Esophagus (tissue), 2 donors: ENCODE results near the gene CDH8. TPM values are rescaled to one million over a fixed set of nuclear protein-coding genes. Genes with fewer than 3 reads are reported as not detected.

Experiments
- H3K27ac ChIP-seq, 2 donors: one replicate each; pipeline ENCODE4 v1.5.1; 2013; ENCODE audit warnings: low read depth in 2 of 2, mild to moderate bottlenecking in 2 of 2, inconsistent platforms in 1 of 2, low read length in 1 of 2, moderate library complexity in 1 of 2
- H3K27me3 ChIP-seq, 2 donors: one replicate each; pipeline ENCODE4 v1.6.1; 2013; ENCODE audit warnings: low read length in 2 of 2, control low read depth in 1 of 2, mild to moderate bottlenecking in 1 of 2; ENCODE audit not compliant: insufficient read depth in 2 of 2, control insufficient read depth in 1 of 2
- H3K36me3 ChIP-seq, 2 donors: one replicate each; pipeline ENCODE4 v1.6.1; 2013; ENCODE audit warnings: low read length in 1 of 2; ENCODE audit not compliant: control insufficient read depth in 2 of 2, insufficient read depth in 2 of 2
- H3K4me1 ChIP-seq, 2 donors: one replicate each; pipeline ENCODE4 v1.6.1; 2013; ENCODE audit warnings: low read length in 1 of 2; ENCODE audit not compliant: control insufficient read depth in 2 of 2, insufficient read depth in 2 of 2
- H3K4me3 ChIP-seq, 2 donors: one replicate each; pipeline ENCODE4 v1.5.1; 2013; ENCODE audit warnings: low read length in 2 of 2, mild to moderate bottlenecking in 2 of 2, low read depth in 1 of 2, moderate library complexity in 1 of 2
- H3K9me3 ChIP-seq, 2 donors: one replicate each; pipeline ENCODE4 v1.6.1; 2013; ENCODE audit warnings: mild to moderate bottlenecking in 2 of 2, low read depth in 1 of 2, low read length in 1 of 2, moderate library complexity in 1 of 2; ENCODE audit not compliant: control insufficient read depth in 2 of 2, insufficient read depth in 1 of 2
- WGBS, 2 donors: extraction: QIAGEN DNeasy Blood & Tissue Kit; methylation state at CpG; one replicate each; pipeline ENCODE4 v1.1.7; 2013; 5-methylcytosine and 5-hydroxymethylcytosine counted together
- polyA plus RNA-seq, 2 donors: library from polyadenylated mRNA; stranded (reverse); fragments of 200-250 nt; gene quantifications; one replicate each; pipeline ENCODE4 v1.2.3, GENCODE V29; 2013
- donor health status: healthy with polysubstance abuse.
- donor health status: Bipolar disorder and iron deficiency.

The CDH8 gene
- polyA plus RNA-seq, 2 donors, result 0.14 to 0.15 TPM

DNA sequence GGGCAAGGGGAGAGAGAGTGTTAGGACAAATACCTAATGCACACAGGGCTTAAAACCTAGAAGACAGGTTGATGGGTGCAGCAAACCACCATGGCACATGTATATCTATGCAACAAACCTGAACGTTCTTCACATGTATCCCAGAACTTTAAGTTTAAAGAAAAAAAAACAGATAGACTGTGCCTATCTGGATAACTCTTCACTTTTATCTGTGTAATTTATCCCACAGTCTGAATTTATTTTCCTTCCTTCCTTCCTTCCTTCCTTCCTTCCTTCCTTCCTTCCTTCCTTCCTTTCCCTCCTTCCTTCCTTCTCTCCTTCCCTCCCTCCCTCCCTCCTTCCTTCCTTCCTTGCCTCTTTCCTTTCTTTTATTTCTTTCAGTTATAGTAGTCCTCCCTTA is 370.7 kb downstream of the CDH8 start:
- Histone ChIP-seq H3K4me3 (no peak overlapping the region), H3K27me3 (no peaks in the 10 kb centered on the region), H3K9me3 (no peaks in the 10 kb centered on the region), H3K4me1 (no peaks in the 10 kb centered on the region), H3K36me3 (no peaks in the 10 kb centered on the region), H3K27ac (no peak overlapping the region)
- 81% methylated on average over 1 of the region's 1 CpG for WGBS, 2 donors

DNA sequence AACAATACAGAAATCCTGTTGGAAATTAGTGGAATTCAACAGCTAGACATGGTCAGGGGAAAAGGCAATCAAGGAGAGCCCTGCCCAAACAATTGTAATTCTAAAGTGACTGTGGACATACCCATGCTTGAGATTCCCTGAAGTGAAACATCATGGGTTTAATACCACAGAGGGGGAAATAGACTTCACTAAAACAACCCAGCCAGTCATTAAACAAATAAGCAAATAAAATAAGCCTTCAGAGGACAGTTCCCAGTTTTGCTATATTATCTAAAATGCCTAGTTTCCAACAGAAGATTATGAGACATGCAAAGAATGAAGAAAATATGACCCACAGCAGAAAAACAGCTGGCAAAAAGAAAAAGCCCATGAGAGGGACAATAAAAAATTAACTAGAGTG is 376.3 kb downstream of the CDH8 start:
- no peaks in the 10 kb centered on the region for H3K27me3 ChIP-seq
- H3K4me1 ChIP-seq, result no peaks in the 10 kb centered on the region
- H3K36me3 ChIP-seq, result no peaks in the 10 kb centered on the region
- H3K27ac ChIP-seq, result no peak overlapping the region
- no peaks in the 10 kb centered on the region for H3K9me3 ChIP-seq
- no peak overlapping the region for H3K4me3 ChIP-seq

DNA sequence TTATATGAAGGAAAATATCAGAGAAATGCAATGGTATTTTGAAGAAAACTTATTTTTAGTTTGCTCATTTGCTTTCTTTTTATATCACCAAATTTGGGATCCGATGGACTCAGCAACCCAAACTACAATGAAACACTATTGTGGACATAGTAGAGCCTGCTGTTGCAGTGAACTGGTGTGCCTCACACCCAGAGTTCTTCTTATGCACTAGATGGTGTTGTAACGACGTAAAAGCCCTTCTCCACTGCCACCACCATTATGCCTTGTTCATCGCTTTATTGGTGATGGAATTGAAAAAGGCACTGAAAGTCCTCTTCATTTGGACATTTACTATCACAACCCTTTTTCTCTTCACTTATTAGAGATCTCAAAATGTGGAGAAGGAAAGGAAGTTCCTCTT is 381.3 kb downstream of the CDH8 start:
- Histone ChIP-seq H3K27ac (no peak overlapping the region), H3K4me3 (no peak overlapping the region), H3K9me3 (no peaks in the 10 kb centered on the region), H3K27me3 (no peaks in the 10 kb centered on the region), H3K4me1 (no peaks in the 10 kb centered on the region), H3K36me3 (no peaks in the 10 kb centered on the region)
- WGBS, 2 donors, result 94 to 96% methylated on average over 4 of the region's 4 CpGs

DNA sequence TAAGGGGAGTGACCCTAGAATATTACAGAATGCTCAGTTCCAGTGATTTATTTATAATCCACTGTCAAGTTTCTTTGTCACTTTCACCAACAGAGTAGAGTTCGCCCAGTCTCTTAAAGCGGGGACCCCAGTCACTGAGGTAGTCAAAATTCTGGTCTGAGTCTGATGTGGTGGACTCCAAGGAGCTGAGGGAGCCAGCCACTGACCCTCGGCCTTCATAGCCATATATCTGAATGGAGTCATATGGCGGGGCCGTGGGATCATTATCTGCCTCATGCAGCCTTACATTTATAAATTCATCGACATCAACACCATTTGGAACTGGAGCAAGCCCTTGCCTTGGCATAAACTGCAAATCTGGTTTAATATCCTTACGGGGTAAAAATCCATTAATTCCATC is 382.7 kb downstream of the CDH8 start:
- WGBS, 2 donors, result 84 to 86% methylated on average over 7 of the region's 7 CpGs
- Histone ChIP-seq H3K4me1 (no peaks in the 10 kb centered on the region), H3K27ac (no peak overlapping the region), H3K4me3 (no peak overlapping the region), H3K9me3 (no peaks in the 10 kb centered on the region), H3K27me3 (no peaks in the 10 kb centered on the region), H3K36me3 (no peaks in the 10 kb centered on the region)

DNA sequence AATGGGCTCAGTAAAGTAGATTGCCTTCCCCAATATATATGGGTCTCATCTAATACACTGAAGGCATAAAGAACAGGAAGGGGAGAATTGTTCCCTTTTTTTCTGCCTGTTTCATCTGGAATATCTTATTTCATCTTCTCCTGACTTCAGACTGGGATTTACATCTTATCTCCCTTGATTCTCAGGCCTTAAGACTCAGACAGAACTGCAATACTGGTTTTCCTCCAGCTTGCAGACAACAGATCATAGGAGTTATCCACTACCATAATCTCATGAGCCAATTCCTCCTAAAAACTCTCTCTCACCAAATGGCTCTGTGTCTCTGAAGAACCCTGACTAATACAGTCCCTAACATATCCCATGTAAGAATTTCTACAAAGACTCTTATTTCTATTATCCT is 390.7 kb downstream of the CDH8 start:
- Histone ChIP-seq H3K36me3 (no peaks in the 10 kb centered on the region), H3K27me3 (no peaks in the 10 kb centered on the region), H3K27ac (no peak overlapping the region), H3K4me3 (no peak overlapping the region), H3K4me1 (no peaks in the 10 kb centered on the region), H3K9me3 (no peaks in the 10 kb centered on the region)

DNA sequence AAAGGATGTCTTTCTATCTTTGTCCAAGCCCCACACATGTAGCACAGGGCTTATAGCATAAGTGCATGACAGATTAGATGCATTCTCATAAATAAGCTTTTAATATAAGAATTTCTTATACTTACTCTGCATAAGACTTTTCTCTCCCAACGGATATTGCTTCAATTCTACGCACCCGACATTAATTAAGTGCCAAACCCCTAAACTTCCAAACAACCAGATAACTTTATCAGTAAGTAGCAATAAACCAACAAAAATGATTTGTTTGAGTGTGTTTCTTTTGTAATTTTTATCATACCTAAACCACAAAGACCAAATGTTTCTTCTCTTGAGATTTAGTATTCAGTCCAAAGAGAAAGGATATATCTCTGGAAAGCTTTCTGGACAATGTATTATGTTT is 391.5 kb downstream of the CDH8 start:
- Histone ChIP-seq H3K4me1 (no peaks in the 10 kb centered on the region), H3K27ac (no peak overlapping the region), H3K4me3 (no peak overlapping the region), H3K9me3 (no peaks in the 10 kb centered on the region), H3K27me3 (no peaks in the 10 kb centered on the region), H3K36me3 (no peaks in the 10 kb centered on the region)
- WGBS, 2 donors, result 74 to 80% methylated on average over 3 of the region's 3 CpGs

DNA sequence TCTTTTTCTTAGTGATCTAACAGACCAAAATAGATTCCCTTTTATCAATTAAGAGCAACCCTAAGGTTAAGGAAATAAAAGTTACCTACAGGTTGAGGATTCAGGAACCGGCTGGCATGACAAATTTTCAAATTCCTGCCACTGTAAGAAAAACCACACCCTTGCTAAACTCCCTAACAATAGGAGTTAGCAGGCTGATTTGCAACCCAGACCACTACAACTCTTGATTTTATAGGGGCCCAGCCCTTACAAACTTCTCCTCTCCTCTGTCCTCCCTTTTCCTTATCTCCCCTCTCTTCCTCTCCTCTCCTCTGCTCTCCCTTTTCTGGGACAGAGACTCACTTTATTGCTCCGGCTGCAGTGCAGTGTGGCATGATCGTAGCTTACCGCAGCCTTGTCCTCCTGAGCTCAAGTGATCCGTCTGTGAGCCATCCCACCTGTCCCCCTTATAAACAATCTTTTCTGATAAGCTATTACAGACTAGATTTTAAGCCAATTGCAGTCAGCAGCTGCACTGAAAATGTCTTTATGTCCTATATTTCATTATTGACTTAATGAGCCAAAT is 418.9 kb downstream of the CDH8 start:
- Histone ChIP-seq H3K27me3 (no peaks in the 10 kb centered on the region), H3K4me3 (no peak overlapping the region), H3K9me3 (no peaks in the 10 kb centered on the region), H3K36me3 (no peaks in the 10 kb centered on the region), H3K27ac (no peak overlapping the region), H3K4me1 (no peaks in the 10 kb centered on the region)
- 62 to 67% methylated on average over 5 of the region's 5 CpGs for WGBS, 2 donors

DNA sequence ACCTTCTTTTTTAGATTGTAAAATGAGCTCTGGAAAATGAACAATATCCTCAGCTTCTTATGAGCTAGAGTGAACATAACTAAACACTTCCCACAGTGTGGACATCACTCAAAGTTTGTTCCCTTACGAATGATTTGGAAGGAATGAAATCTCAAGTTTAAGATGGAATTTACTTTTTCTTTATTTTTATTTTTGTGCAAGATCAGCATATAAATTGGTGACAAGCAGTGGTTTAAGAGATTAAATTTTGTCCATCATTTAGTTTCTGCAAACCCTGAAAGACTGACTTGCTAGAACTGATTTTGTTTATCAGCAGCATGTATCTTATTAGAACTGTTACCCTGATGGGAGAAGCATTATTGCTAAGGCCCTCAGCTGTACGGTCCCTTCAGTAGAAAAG is 420.1 kb downstream of the CDH8 start:
- no peak overlapping the region for H3K4me3 ChIP-seq
- no peaks in the 10 kb centered on the region for H3K4me1 ChIP-seq
- H3K9me3 ChIP-seq, result no peaks in the 10 kb centered on the region
- H3K36me3 ChIP-seq, result no peaks in the 10 kb centered on the region
- no peaks in the 10 kb centered on the region for H3K27me3 ChIP-seq
- WGBS, 2 donors, result 84 to 85% methylated on average over 2 of the region's 2 CpGs
- no peak overlapping the region for H3K27ac ChIP-seq

DNA sequence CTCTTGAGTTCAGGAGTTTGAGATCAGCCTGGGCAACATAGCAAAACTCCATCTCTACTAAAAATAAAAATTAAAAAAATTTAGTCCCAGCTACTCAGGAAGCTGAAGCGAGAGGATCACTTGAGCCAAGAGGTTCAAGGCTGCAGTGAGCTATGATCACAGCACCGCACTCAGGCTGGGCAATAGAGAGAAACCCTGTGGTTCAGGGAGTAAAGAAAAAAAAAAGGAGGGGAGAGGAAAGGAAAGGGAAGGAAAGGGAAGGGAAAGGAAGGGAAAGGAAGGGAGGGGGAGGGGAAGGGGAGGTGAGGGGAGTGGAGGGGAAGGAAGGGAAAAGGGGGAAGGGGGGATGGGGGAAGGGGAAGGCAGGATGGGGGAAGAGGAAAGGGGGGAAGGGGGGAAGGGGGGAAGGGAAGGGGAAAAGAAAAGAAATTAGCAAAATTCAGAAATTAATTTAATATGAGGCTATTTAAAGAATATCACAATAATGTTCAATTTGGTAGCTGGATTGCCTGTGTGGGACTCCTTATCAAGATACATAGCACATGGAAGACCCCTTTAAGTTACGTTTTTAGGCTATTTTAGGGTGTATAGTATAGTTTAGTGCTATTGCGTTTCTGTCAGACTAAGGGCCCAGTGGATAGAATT is 424.3 kb downstream of the CDH8 start:
- Histone ChIP-seq H3K9me3 (no peaks in the 10 kb centered on the region), H3K36me3 (no peaks in the 10 kb centered on the region), H3K4me3 (no peak overlapping the region), H3K27me3 (no peaks in the 10 kb centered on the region), H3K27ac (no peak overlapping the region), H3K4me1 (no peaks in the 10 kb centered on the region)
- 72 to 75% methylated on average over 4 of the region's 4 CpGs for WGBS, 2 donors

DNA sequence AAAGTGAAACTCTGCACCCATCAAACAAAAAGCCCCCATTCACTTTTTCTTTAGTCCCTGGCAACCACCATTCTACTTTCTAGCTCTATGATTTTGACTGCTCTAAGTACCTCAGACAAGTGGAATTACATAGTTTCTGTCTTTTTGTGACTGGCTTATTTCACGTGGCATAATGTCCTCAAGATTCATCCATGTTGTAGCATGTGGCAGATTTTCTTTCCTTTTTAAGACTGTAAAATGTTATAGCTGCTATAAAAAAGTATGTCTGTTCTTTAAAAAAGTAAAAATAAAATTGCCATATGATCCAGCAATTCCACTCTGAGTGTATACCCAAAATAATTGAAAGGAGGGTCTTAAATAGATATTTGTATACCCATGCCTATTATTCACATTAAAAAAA is 429.7 kb downstream of the CDH8 start:
- 79 to 85% methylated on average over 1 of the region's 1 CpG for WGBS, 2 donors
- Histone ChIP-seq H3K27ac (no peak overlapping the region), H3K4me3 (no peak overlapping the region), H3K9me3 (no peaks in the 10 kb centered on the region), H3K36me3 (no peaks in the 10 kb centered on the region), H3K4me1 (no peaks in the 10 kb centered on the region), H3K27me3 (no peaks in the 10 kb centered on the region)
